Peyer's patch (tissue), 4 donors: ENCODE measurements around the gene GPC5. TPM values are rescaled to one million over a fixed set of nuclear protein-coding genes. Genes with fewer than 3 reads are reported as not detected.
"Not testable (repeated sequence)": the region's sequence is repeated elsewhere in the genome, so short reads cannot be mapped to it uniquely, and the experiment has no call there.

ENCODE experiments used
- DNase-seq, 3 donors: peaks; one replicate each; pipeline ENCODE4 v3.0.0-alpha.2; 2017 to 2019
- H3K27ac ChIP-seq, 4 donors: fragments of 200-600 bp; sonication (generic); one replicate each; pipeline ENCODE4 v1.5.1; 2016 to 2019
- H3K27me3 ChIP-seq, 2 donors: fragments of 200-600 bp; sonication (generic); one replicate each; pipeline ENCODE4 v1.5.1; 2019
- H3K36me3 ChIP-seq, 3 donors: fragments of 200-600 bp; sonication (generic); one replicate each; pipeline ENCODE4 v1.5.1; 2016 to 2019
- H3K4me1 ChIP-seq, 4 donors: fragments of 200-600 bp; sonication (generic); one replicate each; pipeline ENCODE4 v1.5.1; 2016 to 2019
- H3K4me3 ChIP-seq, 4 donors: fragments of 200-600 bp; sonication (generic); 1 replicate in 3 of 4; 2 replicates in 1 of 4; pipeline ENCODE4 v1.5.1; 2016 to 2019; ENCODE audit warnings: mild to moderate bottlenecking in 1 of 4
- H3K9me3 ChIP-seq, 4 donors: fragments of 200-600 bp; sonication (generic); one replicate each; pipeline ENCODE4 v1.5.1; 2016 to 2019; ENCODE audit warnings: mild to moderate bottlenecking in 1 of 4
- POLR2A ChIP-seq, 2 donors: fragments of 450-650 bp; IDR thresholded peaks; one replicate each; pipeline ENCODE4 v1.5.1; 2017; ENCODE audit warnings: antibody characterized with exemption in 2 of 2, mild to moderate bottlenecking in 2 of 2, moderate library complexity in 2 of 2
- total RNA-seq, 4 donors: library from RNA; depleted of rRNA; stranded (reverse); fragments of >200 nt; gene quantifications; one replicate each; pipeline ENCODE4 v1.1.0, GENCODE V29; 2016
- TF ChIP-seq, protein P1 (sequence below), 6 experiments: fragments of 450-650 bp in 4 of 6; fragments of 200-600 bp in 2 of 6; sonication (generic) in 1 of 6; IDR thresholded peaks; one replicate each; pipeline ENCODE4 v1.5.1; 2017 to 2019; ENCODE audit warnings: antibody characterized with exemption in 6 of 6, mild to moderate bottlenecking in 3 of 6, moderate library complexity in 1 of 6

The GPC5 gene
- total RNA-seq, 4 donors from 2014 or later: 4.1 TPM; not detected in 3

- no peaks in the 10 kb centered on the region for H3K36me3 ChIP-seq
- no peaks in the 10 kb centered on the region for H3K4me1 ChIP-seq
- no peaks in the 10 kb centered on the region for H3K9me3 ChIP-seq
- no peak overlapping the region for H3K27ac ChIP-seq
- no peak overlapping the region for H3K4me3 ChIP-seq
- TF ChIP-seq, protein P1, sequence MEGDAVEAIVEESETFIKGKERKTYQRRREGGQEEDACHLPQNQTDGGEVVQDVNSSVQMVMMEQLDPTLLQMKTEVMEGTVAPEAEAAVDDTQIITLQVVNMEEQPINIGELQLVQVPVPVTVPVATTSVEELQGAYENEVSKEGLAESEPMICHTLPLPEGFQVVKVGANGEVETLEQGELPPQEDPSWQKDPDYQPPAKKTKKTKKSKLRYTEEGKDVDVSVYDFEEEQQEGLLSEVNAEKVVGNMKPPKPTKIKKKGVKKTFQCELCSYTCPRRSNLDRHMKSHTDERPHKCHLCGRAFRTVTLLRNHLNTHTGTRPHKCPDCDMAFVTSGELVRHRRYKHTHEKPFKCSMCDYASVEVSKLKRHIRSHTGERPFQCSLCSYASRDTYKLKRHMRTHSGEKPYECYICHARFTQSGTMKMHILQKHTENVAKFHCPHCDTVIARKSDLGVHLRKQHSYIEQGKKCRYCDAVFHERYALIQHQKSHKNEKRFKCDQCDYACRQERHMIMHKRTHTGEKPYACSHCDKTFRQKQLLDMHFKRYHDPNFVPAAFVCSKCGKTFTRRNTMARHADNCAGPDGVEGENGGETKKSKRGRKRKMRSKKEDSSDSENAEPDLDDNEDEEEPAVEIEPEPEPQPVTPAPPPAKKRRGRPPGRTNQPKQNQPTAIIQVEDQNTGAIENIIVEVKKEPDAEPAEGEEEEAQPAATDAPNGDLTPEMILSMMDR (IDR thresholded peaks at IDR 0.05): no peak
- no peak for TF ChIP-seq POLR2A (IDR thresholded peaks at IDR 0.05)
- H3K27me3 ChIP-seq: no peaks in the 10 kb centered on the region
- no peak for DNase-seq
These were observed 1279.2 kb downstream of the GPC5 start for GRCh38 chr13:92677571-92677970.

DNA sequence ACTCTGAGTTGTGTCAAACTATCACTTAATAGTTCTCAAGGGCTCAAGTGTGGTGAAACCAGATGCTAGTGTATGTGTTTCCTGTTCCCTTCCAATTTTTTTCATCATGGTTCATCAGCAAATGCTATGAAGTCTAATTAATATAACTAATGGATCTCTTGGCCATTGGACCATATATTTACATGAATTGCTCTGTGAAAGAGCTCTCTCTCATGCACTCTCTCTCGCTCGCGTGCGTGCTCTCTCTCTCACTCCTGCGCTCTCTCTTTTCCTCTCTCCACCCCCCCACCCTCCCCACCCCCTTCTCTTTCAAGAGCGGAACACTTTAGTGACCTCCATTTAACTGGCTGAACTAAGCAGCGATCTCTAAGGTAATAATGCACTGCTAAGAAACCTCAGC lies 1281.2 kb downstream of the GPC5 start:
- H3K36me3 ChIP-seq: no peaks in the 10 kb centered on the region
- no peaks in the 10 kb centered on the region for H3K4me1 ChIP-seq
- no peak overlapping the region for H3K4me3 ChIP-seq
- DNase-seq: no peak
- no peaks in the 10 kb centered on the region for H3K27me3 ChIP-seq
- no peaks in the 10 kb centered on the region for H3K9me3 ChIP-seq
- TF ChIP-seq POLR2A (IDR thresholded peaks at IDR 0.05): no peak
- TF ChIP-seq, protein P1 (IDR thresholded peaks at IDR 0.05): no peak
- H3K27ac ChIP-seq: no peak overlapping the region

DNA sequence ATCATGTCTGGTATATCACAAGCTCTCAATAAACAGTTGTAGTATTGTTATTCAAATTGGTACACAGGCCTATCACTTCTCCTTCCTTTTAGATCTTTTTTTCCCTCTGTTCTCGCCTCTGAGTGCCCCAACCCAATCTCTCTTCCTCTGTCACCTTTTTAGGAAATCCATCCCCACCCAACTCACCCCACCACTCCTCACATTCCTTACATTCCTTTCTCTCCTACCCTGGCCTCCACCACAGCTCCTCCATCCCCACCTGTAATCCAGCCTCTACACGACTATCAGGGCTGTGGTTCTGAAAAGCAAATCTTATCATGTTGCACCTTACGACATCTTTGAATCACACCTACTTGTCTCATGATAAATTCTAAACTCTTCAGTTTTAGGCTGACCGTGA lies 1282.8 kb downstream of the GPC5 start:
- Histone ChIP-seq H3K9me3 (no peaks in the 10 kb centered on the region), H3K27ac (no peak overlapping the region), H3K27me3 (no peaks in the 10 kb centered on the region), H3K36me3 (no peaks in the 10 kb centered on the region), H3K4me3 (no peak overlapping the region), H3K4me1 (no peaks in the 10 kb centered on the region)
- no peak for DNase-seq
- no peak for TF ChIP-seq POLR2A (IDR thresholded peaks at IDR 0.05)
- TF ChIP-seq, protein P1 (IDR thresholded peaks at IDR 0.05): no peak

DNA sequence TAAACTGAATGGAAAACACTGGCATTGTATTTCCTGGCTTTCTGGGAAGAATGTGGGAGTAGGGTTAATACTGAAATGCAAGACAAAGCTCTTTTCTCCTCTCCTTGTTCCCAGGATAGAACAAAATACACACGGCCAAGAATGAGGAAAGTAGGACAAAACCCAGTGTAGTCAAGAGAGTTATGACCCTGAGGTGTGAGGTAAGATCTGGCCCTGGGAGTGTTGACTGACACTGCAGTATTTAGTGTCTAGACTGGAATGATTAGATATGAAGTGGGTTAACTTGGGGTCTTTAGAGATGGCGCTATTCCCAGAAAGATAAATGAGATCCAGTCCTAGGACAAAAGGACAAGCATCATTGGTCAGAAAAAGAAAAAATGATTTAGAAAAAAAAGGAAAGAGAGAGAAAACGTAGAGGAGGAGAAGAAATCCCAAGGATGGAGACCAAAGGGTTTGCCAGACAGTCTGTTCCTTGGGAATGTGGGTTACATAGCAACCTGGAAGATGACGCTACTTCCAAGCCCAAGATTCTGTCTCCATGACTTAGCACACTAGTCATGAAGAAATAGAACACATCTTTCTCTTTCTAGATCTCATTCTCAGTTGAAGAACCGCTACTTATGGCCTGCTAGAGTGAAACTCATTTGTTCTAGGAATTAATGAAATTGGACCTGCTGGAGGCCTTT lies 1284.6 kb downstream of the GPC5 start:
- no peak overlapping the region for H3K27ac ChIP-seq
- H3K4me3 ChIP-seq: no peak overlapping the region
- no peaks in the 10 kb centered on the region for H3K36me3 ChIP-seq
- H3K27me3 ChIP-seq: no peaks in the 10 kb centered on the region
- no peak for DNase-seq
- no peaks in the 10 kb centered on the region for H3K4me1 ChIP-seq
- TF ChIP-seq, protein P1 (IDR thresholded peaks at IDR 0.05): no peak
- no peak for TF ChIP-seq POLR2A (IDR thresholded peaks at IDR 0.05)
- no peaks in the 10 kb centered on the region for H3K9me3 ChIP-seq

DNA sequence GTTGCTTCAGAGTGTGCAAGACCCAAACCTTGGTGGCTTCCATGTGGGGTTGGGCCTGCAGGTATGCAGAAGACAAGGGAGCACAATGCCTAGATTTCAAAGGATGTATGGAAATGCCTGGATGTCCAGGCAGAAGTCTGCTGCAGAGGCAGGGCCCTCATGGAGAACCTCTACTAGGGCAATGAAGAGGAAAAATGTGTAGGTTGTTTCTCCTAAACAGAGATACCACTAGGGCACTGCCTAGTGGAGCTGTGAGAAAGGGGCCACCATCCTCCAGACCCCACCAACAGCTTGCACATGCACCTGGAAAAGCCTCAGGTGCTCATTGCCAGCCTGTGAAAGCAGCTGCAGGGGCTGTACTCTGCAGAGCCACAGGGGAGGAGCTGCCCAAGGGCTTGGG lies 1295.6 kb downstream of the GPC5 start:
- no peaks in the 10 kb centered on the region for H3K36me3 ChIP-seq
- no peak for TF ChIP-seq POLR2A (IDR thresholded peaks at IDR 0.05)
- TF ChIP-seq, protein P1 (IDR thresholded peaks at IDR 0.05): no peak
- no peaks in the 10 kb centered on the region for H3K4me1 ChIP-seq
- DNase-seq: no peak
- H3K27ac ChIP-seq: no peak overlapping the region
- no peaks in the 10 kb centered on the region for H3K27me3 ChIP-seq
- H3K9me3 ChIP-seq: peaks cover 0 to 3% (median 0%) of the 10 kb centered on the region in 4 donors
- no peak overlapping the region for H3K4me3 ChIP-seq

DNA sequence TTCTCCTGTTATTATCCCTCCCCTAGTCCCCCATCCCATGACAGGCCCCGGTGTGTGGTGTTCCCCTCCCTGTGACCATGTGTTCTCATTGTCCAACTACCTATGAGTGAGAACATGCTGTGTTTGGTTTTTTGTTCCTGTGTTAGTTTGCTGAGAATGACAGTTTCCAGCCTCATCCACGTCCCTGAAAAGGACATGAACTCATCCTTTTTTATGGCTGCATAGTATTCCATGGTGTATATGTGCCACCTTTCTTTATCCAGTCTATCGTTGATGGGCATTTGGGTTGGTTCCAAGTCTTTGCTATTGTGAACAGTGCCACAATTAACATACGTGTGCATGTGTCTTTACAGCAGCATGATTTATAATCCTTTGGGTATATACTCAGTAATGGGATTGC lies 1297.4 kb downstream of the GPC5 start:
- not testable (repeated sequence) for H3K4me1 ChIP-seq, H3K4me3 ChIP-seq, H3K9me3 ChIP-seq, H3K27me3 ChIP-seq, H3K27ac ChIP-seq, H3K36me3 ChIP-seq, DNase-seq
